Activated CD4-positive, alpha-beta T cell treated with anti-CD3 and anti-CD28 coated beads for 1 hour (primary cell): ENCODE data around the gene TRIO.

Source experiments
- DNase-seq: peaks from one replicate; pipeline ENCODE4 v3.0.0-alpha.2; 2020

The TRIO gene

GRCh38 chr5:14404780-14405179 is 261.6 kb downstream of the TRIO start:
- no peak for DNase-seq

DNA sequence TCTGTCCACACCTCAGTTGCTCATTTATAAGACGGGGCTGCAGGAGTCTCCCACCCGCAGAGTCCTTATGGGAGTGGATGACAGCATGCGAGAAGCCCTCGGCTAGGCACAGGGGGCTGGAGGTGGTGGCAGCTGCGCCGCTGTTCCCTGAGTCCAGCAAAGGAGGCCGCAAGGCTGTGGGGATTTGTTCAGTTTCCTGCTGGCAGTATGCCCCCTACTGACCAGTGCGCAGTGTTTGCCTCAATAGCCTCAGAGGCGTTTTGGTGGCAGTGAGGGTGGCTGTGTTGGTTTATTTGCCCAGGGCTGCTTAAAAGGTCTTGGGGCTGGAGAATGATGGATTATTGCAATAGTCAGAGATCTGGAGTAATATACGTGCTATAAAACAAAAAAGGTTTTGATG is 262.1 kb downstream of the TRIO start:
- no peak for DNase-seq

DNA sequence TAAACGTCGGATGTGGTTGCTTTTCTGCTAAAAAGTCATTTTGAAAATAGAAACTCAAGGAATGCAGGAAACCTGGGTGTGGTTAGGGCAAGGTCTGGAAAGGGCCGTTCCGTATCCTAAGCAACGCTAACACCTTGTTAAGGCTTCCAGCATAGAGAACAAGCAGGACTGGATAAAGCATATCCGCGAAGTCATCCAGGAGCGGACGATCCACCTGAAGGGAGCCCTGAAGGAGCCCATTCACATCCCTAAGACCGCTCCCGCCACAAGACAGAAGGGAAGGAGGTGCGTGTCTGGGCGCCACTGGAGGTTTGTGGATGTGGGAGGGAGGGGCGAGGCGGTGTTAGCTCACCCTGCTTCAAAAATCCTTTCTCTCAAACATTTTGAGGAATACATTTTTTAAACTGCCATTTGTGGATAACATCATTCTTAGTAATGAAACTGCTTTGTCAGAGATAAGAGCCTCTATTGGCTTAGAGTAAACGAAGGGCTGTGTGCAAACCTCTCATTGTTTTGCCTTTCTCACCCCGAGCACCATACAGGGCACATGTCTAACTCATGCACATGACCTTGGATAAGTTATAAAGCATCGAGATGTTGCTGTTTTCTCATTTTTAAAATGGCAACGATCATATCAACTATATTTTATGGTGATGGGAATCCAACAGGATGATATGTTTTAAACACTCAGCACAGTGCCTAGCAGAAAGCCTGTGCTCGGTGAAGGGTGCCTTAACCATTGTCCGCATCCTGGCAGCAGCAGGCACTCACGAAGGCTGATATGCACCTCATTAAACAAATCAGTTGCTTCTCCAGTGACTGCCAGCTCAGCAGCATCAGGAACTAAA is 262.8 kb downstream of the TRIO start:
- no peak for DNase-seq

DNA sequence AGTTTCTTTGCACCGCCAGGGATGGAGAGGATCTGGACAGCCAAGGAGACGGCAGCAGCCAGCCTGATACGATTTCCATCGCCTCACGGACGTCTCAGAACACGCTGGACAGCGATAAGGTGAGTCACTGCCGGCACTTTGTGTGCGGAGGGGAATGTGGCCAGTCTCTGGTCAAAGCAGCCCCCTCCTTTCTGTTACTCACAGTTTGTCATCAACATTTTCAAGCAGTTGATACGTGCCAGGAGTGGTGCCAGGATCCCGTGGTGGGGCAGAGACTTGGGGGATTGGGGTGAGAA is 263.4 kb downstream of the TRIO start:
- DNase-seq: no peak

- no peak for DNase-seq
These were observed 263.9 kb downstream of the TRIO start for GRCh38 chr5:14407051-14407450.

GRCh38 chr5:14407746-14408175 is 264.6 kb downstream of the TRIO start:
- DNase-seq: no peak

DNA sequence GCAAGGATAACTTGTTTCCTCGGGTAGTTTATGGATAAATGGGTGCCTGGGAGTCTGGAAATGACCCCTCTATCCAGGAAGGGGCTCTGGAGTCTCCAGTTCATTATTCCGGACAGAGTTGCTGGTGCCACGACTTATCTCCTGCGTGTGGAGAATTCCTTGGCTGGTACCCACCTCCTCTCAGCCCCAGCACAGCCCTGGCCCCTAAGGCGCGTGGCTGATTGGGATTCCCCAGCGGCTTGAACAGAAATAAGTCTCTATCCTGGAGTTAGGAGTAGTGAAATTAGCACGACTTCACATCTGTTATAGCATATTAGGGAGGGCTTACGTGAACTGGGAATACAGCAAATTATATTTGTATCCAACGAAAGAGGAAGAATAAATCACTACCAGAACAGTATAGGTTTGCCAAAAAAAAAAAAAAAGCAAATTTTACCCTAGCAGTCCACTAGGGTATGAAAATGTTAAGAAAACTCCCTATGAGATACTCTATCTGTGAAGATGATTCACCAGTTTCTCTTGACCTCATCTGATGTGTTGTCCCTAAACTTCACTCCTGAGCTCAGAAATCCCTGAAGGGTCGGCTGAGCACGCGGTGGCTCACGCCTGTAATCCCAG is 265.9 kb downstream of the TRIO start:
- DNase-seq: no peak

GRCh38 chr5:14410068-14410393 is 266.9 kb downstream of the TRIO start:
- DNase-seq: no peak

DNA sequence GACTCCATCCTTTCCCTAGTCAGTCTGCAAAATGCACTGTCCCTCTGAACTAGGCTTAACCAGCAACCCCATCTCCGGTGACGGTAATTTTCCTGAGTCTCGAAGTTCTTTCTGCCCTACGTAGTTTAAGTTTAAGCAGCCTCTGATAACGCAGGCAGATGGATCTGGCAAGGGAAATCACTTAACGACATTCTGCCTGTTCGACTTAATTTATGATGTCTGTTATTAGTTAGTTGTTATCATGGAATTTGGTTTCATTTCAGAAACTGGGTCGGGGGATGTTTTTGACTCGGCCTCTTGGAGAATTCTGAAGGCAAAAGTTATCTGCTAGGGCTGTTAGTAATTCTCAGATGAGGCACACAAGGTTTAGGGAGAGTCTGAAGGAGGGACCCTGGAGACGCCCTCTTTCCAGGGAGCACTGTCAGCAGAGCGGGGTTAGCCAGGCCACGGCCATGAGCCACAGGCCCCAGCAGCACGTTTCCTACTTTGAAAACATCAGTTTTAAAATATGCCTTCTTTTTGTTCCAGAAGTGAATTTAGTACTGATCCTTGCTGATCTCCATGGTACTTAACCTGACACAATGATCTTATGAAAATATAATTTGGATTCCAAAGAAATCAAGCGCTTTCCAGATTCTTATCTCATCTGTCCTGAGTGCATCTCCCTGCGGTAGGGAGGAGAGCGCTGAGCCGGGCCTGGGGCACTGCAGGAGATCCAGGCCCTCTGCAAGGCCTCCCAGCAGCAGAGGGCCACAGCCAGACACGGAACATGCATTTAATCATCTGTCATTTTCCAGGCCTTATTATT is 267.5 kb downstream of the TRIO start:
- DNase-seq: no peak

DNA sequence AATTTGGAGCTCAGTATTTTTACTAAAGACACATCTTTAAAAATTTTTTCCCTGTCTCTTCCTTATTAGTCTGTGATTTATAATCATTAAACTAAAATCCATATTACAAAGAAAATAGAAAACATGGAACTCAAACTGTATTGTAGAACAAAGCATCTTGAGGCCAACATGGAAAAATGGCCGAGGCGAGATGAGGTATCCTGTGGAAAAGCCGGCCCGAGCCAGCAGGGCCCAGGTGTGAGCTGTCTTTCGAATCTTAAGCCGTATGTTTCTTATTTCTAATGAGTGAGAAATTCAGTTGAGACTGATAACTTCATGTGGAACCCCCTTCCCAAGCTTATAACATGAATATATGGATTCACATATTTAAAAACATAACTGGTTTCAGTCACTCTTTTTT is 268.1 kb downstream of the TRIO start:
- DNase-seq: no peak

DNA sequence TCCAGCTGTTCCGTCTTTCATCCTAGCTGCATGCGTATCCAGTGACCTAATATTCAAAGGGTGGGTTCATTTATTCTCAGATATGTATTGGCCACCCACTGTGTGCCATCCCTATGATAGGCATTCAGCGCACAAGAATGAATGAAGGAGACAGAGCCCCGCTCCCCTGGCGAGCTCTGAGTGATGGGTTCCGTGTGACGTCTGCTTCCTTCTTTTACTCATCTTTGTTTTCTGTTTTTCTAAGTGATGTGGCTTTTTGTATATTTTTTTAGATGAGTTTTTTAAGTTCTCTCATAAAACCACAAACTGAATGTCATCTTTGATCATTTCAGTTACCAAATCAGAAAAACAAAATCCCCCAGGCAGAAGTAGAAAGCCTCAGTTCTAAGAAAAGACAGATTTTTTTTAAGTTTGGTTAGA is 270.2 kb downstream of the TRIO start:
- no peak for DNase-seq

- DNase-seq: no peak
These were observed 270.9 kb downstream of the TRIO start for GRCh38 chr5:14414007-14414406.

DNA sequence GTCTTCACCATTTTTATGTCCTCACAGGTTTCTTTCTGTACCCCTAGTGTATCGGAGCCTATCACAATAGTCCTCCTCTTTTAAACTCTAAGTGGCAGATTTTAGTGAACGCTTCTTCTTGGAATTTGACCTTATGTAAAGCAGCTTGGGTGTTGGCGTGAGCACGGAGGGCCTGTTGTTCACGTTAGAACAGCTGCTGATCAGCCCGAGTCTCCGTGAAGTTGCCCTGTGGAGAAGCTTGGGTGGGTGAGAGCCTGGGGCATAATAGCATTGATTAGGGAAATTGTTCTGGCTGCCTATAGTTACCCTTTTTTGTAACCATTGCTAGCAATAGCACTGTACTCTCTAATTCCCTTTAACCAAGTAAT is 271.5 kb downstream of the TRIO start:
- no peak for DNase-seq

DNA sequence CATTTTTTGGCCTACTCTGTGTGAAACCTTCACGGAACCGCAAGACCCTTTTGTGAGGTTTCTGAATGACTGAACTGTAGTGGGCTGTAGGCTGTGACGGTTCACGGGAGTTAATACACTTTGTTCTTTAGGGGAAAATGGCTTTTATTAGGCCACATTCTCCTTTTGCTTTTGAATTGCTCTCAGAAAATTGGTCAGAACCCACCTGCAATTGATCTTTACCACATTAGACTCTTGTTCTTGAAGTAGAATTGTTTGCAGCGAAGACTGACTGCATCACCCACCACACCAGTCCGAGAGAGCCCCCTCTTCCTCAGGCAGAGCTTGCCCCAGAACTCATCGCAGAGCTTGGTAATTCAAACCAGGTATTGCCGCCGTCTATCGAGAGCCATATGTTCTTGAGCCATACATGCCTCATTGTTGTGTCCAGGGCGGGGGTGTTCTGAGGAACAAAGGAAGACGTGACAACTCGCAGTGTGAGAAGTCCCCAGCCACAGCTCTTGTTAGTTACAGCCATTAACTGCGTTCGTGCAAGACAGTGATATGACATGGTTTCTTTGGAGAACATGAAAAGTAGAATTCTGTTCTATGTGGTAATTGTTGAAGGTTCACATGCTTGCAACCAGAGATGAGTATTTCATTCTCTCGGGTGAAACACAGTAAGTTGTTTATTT is 272.0 kb downstream of the TRIO start:
- DNase-seq: no peak

DNA sequence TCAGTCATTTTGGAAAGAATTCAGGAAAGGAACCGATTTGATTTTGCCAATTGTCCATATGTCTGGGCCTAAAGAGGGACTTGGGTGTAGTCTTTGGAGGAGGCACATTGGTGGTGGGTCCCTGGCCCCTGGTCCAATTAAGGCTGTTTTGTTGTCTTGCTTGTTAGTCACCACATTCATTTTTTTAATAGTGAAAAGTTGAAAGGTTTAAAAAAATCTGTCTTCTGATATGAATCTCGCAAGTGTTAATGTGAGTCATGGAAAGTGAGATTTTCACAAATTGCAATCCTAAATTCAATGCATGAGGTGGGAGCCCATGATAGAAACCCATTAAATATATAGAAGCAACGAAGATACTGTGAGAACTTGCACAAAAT is 272.5 kb downstream of the TRIO start:
- no peak for DNase-seq

DNA sequence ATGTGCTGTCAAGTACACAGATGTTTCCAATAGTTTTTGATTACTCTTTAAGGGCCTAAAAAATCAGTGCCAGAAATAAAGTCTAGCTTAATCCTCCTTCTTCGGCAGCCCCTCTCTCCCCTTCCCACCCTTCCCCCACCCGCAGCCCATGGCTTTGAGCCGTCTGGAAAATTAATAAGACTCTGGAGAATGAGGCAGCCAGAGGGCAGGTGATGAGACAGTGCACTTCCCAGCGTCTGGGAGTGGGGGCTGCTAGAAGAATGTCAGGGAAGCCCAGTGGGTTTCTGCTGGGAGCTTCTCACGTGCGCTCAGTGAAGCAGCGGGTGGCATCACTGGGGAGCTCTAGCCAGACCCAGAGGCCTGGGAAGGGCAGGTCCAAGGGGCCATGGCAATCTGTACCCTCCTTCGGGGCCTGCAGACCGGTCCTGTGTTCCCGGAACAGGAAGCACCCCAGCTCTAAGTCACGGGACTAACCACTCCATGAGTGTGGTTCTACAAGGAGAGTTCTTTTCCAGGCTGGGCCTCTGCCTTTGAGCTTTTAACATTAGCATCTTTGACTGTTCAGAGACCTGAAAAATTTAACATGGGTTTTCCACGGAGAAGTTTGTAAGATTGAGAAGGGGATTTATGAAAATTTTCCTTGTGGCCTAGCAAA is 273.6 kb downstream of the TRIO start:
- no peak for DNase-seq

DNA sequence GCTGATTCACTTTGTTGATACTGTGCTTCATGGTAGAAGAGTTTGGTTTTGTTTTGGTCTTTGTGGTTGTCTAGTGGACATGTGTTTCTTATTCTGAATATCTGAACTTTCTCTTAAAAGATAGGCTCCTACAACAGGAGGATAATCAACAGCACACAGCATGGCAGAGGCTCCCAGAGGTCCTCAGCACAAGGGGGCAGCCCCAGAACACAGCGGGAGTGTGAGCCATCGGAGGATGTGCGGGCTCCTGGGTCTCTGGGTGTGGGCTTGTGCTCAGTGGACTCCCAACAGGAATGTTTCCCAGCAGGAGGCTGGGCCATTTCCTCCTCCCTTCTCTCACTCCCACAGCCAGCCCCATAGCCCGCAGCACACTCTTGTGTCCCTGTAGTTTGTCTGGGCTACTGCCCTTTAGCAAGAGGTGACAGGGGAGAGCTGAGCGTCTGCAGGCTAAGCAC is 274.2 kb downstream of the TRIO start:
- DNase-seq: no peak

DNA sequence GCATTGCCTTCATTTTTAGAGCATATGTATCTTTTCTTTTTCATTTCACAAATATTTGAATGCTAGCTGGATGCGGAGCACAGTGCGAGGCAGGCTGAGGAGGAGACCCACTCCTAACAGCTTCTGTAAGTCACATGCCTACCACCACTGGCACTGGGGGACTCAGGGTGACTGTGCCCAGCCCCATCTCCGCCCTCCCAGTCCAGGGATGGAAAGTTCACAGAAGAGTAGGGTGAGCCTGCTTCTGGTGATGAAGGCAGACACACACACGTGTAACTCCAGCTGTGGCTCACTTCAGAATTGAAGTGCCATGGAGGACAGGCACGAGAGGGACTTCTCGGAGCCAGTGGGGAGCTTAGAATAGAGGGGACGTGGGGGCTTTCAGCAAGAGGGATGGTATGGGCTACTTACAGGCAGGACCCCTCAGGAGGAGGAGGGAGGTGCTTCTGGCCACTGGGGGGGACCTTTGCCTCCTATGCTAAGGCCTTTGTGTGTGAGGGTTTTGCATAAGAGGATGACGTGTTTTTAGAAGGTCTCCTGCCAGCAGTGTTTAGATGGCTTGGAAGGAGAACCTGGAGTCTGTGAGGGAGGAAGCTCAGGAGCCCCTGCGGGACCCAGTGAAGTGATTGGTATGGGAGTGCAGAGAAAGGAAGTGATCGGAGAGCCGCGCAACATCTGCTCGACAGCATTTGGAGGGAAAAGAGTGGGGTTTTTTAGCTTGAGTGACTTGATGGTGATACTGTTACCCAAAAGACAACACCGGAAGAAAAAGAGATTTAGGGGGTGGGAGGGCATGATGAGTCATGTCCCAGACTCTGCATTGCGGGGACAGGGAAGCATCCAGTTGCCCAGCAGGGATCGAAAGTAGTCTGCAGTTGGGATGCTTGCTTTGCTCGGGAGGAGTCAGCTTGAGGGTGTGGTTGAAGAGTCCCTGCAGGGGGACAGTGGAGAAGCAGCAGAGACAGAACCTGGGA is 274.9 kb downstream of the TRIO start:
- DNase-seq: no peak

DNA sequence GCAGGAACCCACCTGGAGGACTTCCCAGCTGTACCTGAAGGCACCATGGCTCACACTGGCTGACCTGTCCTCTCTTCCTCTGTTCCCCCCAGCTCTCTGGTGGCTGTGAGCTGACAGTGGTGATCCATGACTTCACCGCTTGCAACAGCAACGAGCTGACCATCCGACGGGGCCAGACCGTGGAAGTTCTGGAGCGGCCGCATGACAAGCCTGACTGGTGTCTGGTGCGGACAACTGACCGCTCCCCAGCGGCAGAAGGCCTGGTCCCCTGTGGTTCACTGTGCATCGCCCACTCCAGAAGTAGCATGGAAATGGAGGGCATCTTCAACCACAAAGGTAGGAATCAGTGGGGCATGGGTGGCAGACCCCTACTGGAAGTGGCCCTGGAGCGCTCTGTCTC is 276.5 kb downstream of the TRIO start:
- no peak for DNase-seq

GRCh38 chr5:14420101-14420811 is 277.1 kb downstream of the TRIO start:
- DNase-seq: no peak

GRCh38 chr5:14421851-14422250 is 278.7 kb downstream of the TRIO start:
- DNase-seq: no peak
